HG03097 (cell line): Measurements from ENCODE around the gene IGFBP4.

Experiments used
- ATAC-seq: cut with Tn5 transposase; IDR thresholded peaks from one replicate; pipeline ENCODE4 v1.9.1; 2021; ENCODE audit not compliant: unreplicated experiment, low FRiP score

IGFBP4 gene

DNA sequence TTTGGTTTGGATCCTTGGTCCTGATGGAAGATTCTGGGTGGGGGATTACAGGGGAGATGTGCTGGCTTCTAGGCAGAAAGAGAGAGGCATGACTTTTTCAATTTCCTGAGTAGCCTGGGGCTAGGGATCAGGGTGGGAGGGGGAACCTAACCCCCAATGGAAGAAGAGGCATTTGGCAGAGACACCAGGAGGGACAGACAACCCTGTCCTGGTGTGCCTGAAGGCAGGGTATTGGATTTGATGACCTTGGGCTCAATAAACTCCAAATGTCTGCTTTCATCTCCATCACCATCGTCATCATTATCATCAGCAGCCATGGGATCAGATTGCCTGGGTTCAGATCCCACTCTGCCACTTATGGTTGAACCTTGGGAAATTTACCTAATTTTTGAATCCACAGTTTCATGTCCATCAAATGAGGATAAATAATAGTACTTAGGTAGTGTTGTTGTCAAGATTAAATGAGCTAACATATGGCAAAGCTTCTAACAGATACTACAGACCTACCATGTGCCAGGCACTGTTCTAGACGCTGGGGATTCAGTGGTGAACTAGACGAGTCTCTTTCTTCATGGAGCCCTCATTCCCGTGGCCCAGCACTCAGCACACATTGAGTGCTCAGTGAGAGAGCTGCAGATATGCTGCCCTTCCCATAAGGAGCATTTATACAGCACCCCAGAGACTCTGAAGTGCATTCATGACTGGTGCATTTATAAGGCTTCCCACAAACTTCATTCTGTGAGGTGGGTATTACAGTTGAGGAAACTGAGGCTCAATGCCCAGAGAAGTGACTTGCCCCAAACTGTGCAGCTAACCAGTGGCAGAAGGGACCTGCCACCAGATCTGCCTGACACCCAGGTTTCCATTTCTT lies 26.8 kb downstream of the IGFBP4 start:
- ATAC-seq, result no peak

DNA sequence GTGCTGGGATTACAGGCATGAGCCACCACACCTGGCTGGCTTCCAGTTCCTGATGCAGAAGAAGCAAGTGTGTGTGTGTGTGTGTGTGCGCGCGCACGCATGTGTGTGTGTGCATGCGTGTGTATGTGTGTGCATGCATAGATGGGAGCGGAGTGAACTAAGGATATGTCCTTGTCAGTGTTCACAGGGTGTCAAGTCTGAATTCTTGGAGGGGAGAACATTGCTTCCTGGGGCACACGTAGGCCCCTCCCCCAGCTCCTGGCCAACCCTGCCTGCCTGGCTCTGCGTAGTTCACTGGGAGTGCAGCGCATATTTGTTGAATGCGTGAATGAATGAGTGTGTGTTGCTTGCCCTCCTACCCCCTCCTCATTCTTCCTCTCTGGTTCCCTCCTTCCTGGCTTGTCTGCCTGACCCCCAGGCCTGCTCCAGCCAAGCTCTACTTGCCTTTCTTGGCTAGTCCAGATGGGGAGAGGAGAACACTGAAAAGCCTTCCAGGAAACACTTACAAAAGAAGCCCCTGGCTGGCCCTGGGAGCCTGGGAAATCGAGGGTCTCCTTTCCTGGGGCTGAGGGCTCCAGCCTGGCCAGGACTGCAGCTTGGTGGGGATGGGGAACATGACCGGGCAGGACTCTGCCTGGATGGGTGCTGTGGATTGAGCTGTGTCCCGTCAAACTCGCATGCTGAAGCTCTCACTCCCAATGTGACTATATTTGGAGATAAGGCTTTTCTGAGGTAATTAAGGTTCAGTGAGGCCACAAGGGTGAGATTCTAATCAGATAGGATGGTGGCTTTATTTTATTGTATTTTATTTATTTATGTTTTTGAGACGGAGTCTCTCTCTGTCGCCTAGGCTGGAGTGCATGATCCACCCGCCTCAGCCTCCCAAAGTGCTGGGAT lies 27.9 kb downstream of the IGFBP4 start:
- ATAC-seq, result no peak

DNA sequence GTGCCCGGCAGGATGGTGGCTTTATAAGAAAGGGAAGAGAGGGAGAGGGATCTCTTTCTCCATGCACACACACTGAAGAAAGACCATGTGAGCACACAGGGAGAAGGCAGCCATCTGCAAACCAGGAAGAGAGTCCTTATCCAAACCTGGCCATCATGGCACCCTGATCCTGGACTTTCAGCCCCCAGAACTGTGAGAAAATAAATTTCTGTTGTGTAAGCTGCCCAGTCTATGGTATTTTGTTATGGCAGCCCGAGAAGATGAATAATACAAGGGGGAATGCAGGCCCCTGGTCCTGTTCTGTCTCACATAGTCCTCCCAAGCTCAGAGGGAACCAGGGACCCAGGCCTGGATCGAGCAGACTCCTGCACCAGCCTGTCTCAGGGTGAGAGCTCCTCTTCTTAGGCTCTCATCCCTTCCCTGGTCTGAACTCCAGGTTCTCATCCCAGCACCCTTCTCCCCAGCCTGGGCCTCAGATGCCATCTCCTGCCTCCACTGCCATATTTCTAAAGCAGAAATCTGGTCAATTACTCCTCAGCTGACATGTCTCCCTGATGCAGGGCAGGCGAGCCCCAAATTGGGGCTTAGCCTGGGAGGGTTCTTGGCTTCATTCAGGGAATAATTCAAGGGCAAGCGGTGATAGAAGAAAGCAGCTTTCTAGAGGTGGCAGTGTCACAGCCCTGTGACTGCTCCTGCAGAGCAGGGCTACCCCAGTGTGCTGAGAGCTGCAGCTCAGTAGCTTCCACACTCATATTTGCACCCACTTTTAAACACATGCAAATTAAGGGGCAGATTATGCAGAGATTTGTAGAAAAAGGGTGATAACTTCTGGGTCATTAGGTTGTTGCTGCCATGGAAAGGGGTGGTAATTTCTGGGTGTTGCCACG lies 28.8 kb downstream of the IGFBP4 start:
- no peak for ATAC-seq

DNA sequence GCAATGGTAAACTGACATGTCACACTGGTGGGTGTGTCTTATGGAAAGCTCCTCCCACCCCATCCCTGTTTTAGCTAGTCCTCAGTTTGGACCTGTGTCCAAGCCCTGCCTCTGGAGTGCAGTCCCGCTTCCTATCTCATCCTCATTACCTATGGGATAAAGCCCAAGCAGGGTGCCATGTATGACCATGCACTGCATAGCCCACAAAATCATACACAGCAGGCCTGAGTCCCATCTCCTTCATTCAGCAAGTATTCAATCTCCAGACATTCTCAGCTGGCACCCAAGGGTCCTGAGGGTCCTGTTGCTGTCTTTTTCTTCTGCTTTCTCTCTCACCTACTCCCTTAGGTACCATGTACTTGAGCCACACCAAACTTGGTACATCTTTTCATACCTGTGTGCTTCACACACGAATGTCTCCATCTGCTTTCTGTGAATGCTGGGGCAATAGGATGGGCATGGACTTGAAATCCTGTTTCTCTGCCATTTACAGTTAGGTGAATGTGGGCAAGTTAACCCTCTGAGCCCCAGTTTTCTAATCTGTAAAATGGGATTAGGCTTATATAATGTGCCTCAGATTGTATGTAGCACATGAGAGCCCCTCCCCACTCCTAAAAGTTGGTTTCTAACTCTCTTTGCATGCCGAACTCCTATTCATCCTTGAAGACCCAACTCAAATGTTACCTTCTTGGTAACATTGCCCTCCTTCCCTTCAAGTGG lies 29.6 kb downstream of the IGFBP4 start:
- ATAC-seq, result no peak

DNA sequence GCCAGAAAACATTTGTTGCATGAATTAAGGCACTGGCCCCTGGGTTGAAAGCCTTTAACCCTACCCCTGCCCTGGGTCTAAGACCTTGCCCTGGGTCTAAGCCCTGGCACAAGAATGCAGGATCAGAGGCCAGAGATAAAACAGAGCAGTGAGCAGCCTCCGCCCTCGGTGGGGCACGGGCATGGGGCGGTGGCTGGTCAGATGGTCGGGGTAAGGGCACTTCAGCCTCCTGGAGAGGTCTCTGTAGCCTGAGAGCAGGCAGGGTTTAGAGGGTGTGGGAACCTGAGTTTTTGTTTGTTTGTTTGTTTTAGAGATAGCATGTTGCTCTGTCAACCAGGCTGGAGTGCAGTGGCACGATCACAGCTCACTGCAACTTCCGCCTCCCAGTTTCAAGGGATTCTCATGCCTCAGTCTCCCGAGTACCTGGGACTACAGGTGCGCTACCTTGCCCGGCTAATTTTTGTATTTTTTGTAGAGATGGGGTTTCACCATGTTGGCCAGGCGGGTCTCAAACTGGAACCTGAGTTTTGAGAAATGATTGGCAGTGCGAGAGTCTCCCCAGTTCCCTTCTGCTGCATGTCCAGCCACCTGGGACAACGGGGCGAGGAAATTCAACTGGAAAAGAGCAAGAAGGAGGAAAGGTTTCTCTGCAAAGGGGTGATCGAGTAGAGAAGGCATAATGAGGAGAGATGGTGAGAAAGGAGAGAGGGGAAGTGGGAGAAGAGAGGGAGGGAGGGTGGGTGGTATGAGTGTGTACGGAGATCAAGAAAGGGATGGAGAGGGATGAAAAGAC lies 30.5 kb downstream of the IGFBP4 start:
- no peak for ATAC-seq

DNA sequence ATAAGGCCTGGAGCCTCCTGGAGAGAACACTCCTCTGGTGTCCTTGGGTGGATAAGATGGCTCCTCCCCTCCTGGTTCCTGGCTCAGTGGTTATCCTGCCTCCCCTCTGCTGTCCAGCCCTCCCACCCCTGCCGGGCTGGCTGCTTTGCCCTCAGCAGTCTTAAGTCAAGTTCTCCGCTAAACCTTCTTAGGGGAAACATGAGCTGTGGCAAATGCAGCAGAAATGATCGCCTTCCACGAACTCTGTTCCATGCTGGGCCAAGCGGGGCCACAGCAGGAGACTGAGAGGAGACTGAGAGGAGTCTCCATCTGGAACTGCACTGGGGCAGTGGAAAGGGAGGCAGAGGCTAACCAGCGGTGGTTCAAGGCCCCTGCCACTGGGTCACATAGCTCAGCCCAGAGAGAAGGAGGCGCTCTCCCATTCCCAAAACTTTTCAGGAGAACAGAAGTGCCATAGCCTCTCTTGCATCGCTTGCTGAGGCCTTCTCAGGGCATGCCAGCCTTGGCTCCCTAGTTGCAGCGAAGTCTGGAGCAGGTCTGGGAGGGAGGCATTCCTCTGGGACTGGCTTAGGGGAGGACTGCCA lies 31.3 kb downstream of the IGFBP4 start:
- no peak for ATAC-seq

DNA sequence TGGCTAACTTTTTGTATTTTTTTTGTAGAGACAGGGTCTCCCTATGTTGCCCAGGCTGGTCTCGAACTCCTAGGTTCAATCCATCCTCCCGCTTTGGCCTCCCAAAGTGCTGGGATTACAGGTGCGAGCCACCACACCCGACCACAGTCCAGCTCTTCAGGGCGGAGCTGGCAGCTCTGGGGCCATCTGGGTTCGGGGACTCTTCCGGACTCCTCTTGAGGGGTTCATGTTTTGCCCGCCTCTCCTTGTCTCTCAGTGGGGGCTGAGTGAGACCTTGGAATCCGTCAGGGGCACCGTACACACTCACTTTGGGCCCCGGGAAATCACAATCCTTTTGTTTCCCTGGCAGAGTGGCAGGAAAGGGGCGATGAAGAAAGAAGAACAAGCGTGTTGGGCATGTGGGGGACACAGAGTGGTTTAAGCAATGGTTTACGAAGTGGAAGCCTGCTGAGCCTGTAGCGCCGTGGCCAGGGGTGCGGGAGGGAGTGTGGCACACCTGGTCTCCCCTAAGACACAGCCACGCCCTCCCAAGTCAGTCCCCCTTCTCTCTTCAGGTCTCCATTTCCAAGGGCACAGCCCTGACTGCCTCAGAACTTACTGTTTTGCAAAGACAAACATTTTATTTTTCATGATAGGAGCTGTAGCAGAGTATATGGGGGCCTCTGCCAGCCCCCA lies 32.1 kb downstream of the IGFBP4 start:
- no peak for ATAC-seq

DNA sequence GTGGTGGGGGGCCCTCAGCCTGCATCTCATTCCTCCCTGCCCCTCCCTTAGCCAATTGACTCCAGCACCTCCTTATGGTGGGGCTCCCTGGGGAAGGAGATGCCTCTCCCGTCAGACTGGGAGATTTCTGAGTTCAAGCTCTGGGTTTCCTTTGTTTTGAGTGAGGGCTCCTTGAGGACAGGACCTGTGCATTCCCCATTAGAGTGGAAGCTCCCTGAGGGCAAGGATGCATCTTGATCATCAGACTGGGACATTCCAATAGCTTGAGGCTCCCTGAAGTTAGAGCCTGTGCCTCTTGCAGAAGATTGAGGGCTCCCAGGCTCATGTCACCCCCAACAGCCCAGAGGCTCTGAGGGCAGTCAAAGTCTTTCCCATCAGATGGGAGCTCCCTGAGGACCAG lies 34.5 kb downstream of the IGFBP4 start:
- ATAC-seq, result no peak

DNA sequence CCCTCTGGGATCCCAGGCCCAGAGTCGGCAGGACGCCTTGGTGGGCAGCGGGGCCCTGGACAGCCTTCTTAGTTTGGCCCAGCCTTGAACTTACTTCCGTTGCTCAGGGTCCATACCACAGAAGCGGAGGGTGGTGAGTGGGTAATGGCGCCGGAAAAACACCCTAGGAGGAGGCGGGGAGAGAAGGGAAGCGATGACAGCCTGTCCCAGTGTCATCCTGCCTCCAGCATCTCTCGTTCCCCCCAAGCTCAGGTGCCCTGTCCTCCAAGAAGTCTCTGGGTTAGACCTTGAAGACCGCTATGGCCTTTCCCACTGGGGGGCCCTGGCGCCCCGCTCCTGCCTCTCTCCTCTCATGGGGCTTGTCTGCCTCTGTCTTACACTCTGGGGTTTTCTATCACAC lies 35.2 kb downstream of the IGFBP4 start:
- ATAC-seq, result no peak

DNA sequence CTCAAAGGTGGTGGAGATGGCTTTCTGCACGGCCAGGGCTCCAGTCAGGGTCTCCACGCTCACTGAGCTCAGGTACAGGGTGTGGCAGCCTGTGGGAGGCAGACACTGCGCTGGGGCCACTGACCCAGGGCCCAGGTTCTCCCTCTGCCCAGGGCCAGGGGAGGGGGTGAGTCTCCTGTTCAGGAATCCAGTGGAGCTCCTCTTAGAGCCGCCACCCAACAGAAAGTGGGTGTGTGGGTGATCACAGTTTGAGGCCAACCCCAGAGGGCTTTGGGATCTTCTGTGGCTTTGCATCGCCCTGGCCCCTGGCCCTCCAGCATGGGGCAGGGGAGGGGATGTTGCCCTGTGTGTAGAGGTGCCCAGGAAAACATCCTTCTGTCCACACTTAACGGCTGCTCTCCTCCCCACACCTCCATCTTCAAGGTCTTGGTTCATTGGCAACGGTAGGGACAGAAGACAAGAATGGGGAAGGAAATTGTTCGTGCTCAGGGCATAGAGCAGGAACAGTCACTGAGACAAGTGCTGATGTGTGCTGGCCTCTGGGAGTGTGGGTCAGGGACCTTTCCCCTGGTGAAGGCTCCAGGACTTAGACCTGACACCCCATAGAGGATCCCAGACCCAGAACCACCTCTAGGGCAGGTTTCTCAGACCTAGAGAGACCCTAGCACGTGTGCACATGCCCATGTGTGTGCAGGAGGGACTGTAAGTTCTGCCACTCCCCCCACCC lies 36.7 kb downstream of the IGFBP4 start:
- no peak for ATAC-seq

DNA sequence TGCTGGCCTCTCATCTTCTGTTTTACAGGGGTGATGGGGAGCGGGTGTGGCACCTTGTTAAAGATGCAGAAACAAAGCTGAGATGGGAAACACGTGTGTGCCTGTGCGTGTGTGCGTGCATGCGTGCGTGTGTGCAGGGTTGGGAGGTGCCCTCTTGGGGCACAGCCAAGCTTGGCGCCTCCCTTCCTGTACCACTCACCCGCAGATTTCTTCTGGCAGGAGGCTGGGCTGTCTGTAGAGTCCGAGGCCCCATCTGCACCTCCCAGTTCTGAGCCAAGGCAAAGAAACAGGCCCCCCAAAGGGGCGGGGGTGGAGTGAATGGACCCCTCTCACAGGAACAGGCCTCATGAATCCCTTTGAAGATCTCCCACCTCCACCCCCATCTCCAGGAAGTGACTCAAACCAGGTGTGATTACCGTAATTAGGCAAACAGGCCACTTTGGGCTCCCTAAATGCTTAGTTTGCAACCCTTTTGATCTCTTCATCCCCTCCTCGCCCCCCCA lies 37.3 kb downstream of the IGFBP4 start:
- no peak for ATAC-seq

DNA sequence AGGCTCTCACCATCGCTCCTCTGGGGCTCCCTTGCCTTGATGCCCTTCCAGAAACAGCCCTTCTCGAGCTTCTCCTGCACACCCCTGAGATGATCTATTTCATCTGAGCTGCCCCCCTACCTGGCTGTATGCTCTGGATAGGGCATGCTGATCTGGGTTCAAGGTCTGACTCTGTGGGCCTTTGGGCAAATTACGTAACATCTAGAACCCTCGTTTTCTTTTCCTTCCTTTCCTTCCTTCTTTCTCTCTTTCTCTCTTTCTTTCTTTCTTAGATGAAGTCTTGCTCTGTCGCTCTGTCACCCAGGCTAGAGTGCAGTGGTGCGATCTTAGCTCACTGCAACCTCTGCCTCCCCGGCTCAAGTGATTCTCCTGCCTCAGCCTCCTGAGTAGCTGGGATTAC lies 37.9 kb downstream of the IGFBP4 start:
- no peak for ATAC-seq

DNA sequence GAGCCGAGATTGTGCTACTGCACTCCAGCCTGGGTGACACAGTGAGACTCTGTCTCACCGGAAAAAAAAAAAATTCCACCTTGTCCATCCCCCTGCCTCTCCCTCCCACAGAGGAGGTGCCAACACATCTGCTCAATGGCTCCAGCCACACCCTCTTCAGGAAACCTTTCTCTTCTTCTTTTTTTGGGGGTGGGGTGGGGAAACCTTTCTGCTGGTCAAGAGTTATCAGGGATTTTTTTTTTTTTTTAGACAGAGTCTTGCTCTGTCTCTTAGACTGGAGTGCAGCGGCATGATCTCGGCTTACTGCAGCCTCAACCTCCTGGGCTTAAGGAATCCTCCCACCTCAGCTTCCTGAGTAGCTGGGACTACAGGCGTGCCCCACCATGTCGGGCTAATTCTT lies 39.5 kb downstream of the IGFBP4 start:
- no peak for ATAC-seq

DNA sequence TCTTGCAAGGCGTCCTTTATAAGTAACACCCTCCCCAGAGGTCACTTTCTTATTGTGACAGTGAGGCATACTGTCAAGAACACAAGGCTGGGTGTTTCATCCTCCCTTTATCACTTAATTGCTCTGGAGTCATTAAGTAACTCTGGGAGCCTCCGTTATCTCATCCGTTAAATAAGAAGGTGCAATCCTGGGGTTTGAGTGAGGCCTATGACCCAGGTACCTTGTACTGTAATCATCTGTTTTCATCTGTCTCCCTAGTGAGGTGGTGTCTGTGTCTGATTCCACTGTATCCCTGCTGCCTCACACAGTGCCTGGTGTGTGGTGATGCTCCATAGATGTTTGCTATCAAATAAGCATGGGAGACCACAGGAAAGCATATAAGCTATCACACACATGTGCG lies 40.4 kb downstream of the IGFBP4 start:
- no peak for ATAC-seq

DNA sequence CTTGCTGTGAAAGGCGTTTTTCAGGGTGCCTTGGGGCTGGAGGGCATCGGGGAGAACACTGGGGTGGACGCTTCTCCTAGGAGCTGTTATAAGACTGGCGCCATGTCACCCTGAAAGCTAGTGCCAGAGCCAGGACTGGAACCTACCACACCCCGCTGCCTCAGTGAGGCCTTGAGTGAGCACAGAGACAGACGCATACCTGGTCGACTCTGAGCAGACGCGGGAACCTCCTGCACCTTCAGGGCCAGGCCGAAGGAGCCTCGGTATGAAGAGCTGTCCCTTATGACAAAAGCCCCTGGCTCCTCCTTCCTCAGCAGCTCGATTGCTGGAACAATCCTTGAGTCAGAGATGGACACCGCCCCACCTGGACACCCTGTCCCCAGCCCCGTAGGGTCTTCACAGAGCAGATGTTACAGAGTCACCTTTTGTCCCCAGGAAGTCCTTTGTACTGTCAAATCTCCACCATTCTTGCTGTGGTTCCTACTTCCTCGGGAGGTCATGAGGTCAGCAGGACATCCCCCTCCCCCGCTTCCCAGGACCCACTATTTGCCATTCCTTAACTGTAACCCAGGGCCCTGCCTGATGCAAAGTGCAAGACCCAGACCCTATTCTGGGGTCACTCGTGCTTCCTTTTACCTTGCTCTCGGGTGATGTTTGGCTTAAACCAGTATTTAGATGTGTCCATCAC lies 41.2 kb downstream of the IGFBP4 start:
- no peak for ATAC-seq

DNA sequence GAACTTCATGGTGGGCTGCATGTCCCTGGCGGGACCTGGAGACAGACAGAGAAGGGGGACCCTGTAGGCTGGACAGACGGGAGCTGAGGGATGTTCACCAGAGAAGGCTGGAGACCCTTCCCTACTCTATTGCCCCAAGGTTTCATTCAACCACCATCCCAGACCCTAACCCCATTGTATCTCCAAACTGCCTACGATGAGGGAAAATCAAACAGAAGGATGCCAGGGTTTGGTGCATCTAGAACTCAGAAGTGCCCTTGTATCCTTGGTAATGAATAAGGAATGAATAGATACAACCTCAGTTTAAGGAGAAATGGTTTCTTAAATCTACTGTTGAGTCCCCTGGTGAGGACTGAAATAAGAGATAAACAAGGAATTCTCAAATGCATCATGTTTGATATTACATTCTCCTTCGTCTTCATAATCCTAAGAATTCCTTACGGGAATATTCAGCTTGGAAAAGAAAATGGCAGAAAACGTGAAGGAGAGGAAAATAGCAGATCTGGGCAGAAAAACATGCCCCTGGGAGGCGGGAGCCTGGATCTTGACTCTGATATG lies 41.8 kb downstream of the IGFBP4 start:
- ATAC-seq, result no peak
